Hepatocyte (in vitro differentiated cells): ENCODE measurements around the gene MIR17HG. TPM values are rescaled to one million over a fixed set of nuclear protein-coding genes. Genes with fewer than 3 reads are reported as not detected.

Source experiments
- DNase-seq: peaks from one replicate; pipeline ENCODE4 v3.0.0-alpha.2; 2016; ENCODE audit warnings: low spot score
- H2AFZ ChIP-seq: fragments of 200-600 bp; sonication (generic); 2 replicates; pipeline ENCODE4 v1.6.0; 2016; ENCODE audit warnings: antibody characterized with exemption, mild to moderate bottlenecking
- H3K27ac ChIP-seq: fragments of 200-600 bp; sonication (generic); 2 replicates; pipeline ENCODE4 v1.5.1; 2016; ENCODE audit warnings: mild to moderate bottlenecking
- H3K27me3 ChIP-seq: fragments of 200-600 bp; sonication (generic); 2 replicates; pipeline ENCODE4 v1.6.1; 2016
- H3K36me3 ChIP-seq: fragments of 200-600 bp; sonication (generic); replicated peaks from 2 replicates; pipeline ENCODE4 v1.5.1; 2016; ENCODE audit warnings: low read depth; ENCODE audit not compliant: insufficient read depth
- H3K4me1 ChIP-seq: fragments of 200-600 bp; sonication (generic); 2 replicates; pipeline ENCODE4 v1.5.1; 2016; ENCODE audit warnings: mild to moderate bottlenecking, moderate library complexity; ENCODE audit not compliant: insufficient read depth
- H3K4me2 ChIP-seq: fragments of 200-600 bp; sonication (generic); 2 replicates; pipeline ENCODE4 v1.6.0; 2016
- H3K4me3 ChIP-seq: fragments of 200-600 bp; sonication (generic); 2 replicates; pipeline ENCODE4 v1.5.1; 2016; ENCODE audit warnings: mild to moderate bottlenecking
- H3K79me2 ChIP-seq: fragments of 200-600 bp; sonication (generic); 2 replicates; pipeline ENCODE4 v1.6.0; 2017; ENCODE audit warnings: mild to moderate bottlenecking
- H3K9me2 ChIP-seq: fragments of 200-600 bp; sonication (generic); replicated peaks from 2 replicates; pipeline ENCODE4 v1.6.0; 2017; ENCODE audit warnings: mild to moderate bottlenecking; ENCODE audit not compliant: insufficient read depth
- H3K9me3 ChIP-seq: fragments of 200-600 bp; sonication (generic); 2 replicates; pipeline ENCODE4 v1.5.1; 2016; ENCODE audit warnings: low read depth, mild to moderate bottlenecking
- H4K20me1 ChIP-seq: fragments of 200-600 bp; sonication (generic); 2 replicates; pipeline ENCODE4 v1.6.0; 2016; ENCODE audit warnings: mild to moderate bottlenecking; ENCODE audit not compliant: insufficient read depth, poor library complexity, severe bottlenecking
- CTCF ChIP-seq: fragments of 200-600 bp; sonication (generic); IDR thresholded peaks from 2 replicates; pipeline ENCODE4 v1.5.1; 2016; ENCODE audit warnings: antibody characterized with exemption, mild to moderate bottlenecking; ENCODE audit not compliant: poor library complexity
- EZH2 ChIP-seq: fragments of 200-600 bp; sonication (generic); IDR thresholded peaks from 2 replicates; pipeline ENCODE4 v1.6.1; 2016; ENCODE audit warnings: antibody characterized with exemption, mild to moderate bottlenecking, borderline replicate concordance
- EZH2phosphoT487 ChIP-seq: fragments of 200-600 bp; sonication (generic); IDR thresholded peaks from one replicate; pipeline ENCODE4 v1.6.1; 2018; ENCODE audit warnings: antibody characterized with exemption, mild to moderate bottlenecking, low read depth, moderate library complexity; ENCODE audit not compliant: unreplicated experiment, severe bottlenecking
- WGBS: methylation state at CpG from one replicate; pipeline ENCODE4 v1.1.6; 2016; ENCODE audit warnings: low lambda C conversion rate; ENCODE audit errors: missing lambda C conversion rate; 5-methylcytosine and 5-hydroxymethylcytosine counted together
- polyA plus RNA-seq: library from polyadenylated mRNA; unstranded; fragments of >200 nt; fragmentation: Nextera tagmentation; extraction: Ambion mirVana; gene quantifications from 2 replicates; pipeline ENCODE4 v1.2.1, GENCODE V29; 2016
- total RNA-seq: library from RNA; depleted of rRNA; stranded (reverse); fragments of >200 nt; gene quantifications from 2 replicates; pipeline ENCODE4 v1.2.3, GENCODE V29; 2014

Gene MIR17HG
- total and polyA plus RNA-seq, 2 experiments from 2014 or later, result 2.6 to 8.4 TPM

GRCh38 chr13:91323349-91323748 lies 24.1 kb upstream of the MIR17HG start:
- no peak overlapping the region for H3K4me2 ChIP-seq
- no peaks in the 10 kb centered on the region for H3K36me3 ChIP-seq
- no peak overlapping the region for H3K27ac ChIP-seq
- H3K9me2 ChIP-seq, result no peaks in the 10 kb centered on the region
- no peak for DNase-seq
- H3K9me3 ChIP-seq, result no peaks in the 10 kb centered on the region
- no peaks in the 10 kb centered on the region for H3K4me1 ChIP-seq
- no peaks in the 10 kb centered on the region for H4K20me1 ChIP-seq
- no peak overlapping the region for H2AFZ ChIP-seq
- no peaks in the 10 kb centered on the region for H3K27me3 ChIP-seq
- no peak overlapping the region for H3K4me3 ChIP-seq
- 92% methylated on average over 3 of the region's 3 CpGs for WGBS
- no peaks in the 10 kb centered on the region for H3K79me2 ChIP-seq
- no peak for TF ChIP-seq EZH2phosphoT487
- no peak for TF ChIP-seq CTCF
- TF ChIP-seq EZH2, result no peak

GRCh38 chr13:91326146-91326545 lies 21.3 kb upstream of the MIR17HG start:
- Histone ChIP-seq H3K4me2 (no peak overlapping the region), H3K4me3 (no peak overlapping the region), H3K9me3 (no peaks in the 10 kb centered on the region), H3K4me1 (no peaks in the 10 kb centered on the region), H3K79me2 (no peaks in the 10 kb centered on the region), H3K27ac (no peak overlapping the region), H3K36me3 (no peaks in the 10 kb centered on the region), H4K20me1 (no peaks in the 10 kb centered on the region), H3K9me2 (no peaks in the 10 kb centered on the region), H2AFZ (no peak overlapping the region), H3K27me3 (no peaks in the 10 kb centered on the region)
- TF ChIP-seq CTCF (no peak), EZH2phosphoT487 (no peak), EZH2 (no peak)
- 86% methylated on average over 7 of the region's 7 CpGs for WGBS
- DNase-seq, result no peak

- no peaks in the 10 kb centered on the region for H3K27me3 ChIP-seq
- no peaks in the 10 kb centered on the region for H3K9me3 ChIP-seq
- H3K4me3 ChIP-seq, result no peak overlapping the region
- no peak overlapping the region for H3K27ac ChIP-seq
- H3K4me1 ChIP-seq, result no peaks in the 10 kb centered on the region
- H3K36me3 ChIP-seq, result no peaks in the 10 kb centered on the region
- 84% methylated on average over 1 of the region's 1 CpG for WGBS
- H3K4me2 ChIP-seq, result no peak overlapping the region
- no peaks in the 10 kb centered on the region for H4K20me1 ChIP-seq
- H3K79me2 ChIP-seq, result no peaks in the 10 kb centered on the region
- no peak overlapping the region for H2AFZ ChIP-seq
- DNase-seq, result no peak
- TF ChIP-seq EZH2phosphoT487 (no peak), CTCF (no peak), EZH2 (no peak)
- H3K9me2 ChIP-seq, result no peaks in the 10 kb centered on the region
Observed at GRCh38 chr13:91328726-91329125, 18.8 kb upstream of the MIR17HG start.

GRCh38 chr13:91329733-91330132 lies 17.8 kb upstream of the MIR17HG start:
- no peaks in the 10 kb centered on the region for H3K9me3 ChIP-seq
- no peak overlapping the region for H3K27ac ChIP-seq
- no peak overlapping the region for H3K4me2 ChIP-seq
- H3K4me1 ChIP-seq, result no peaks in the 10 kb centered on the region
- H4K20me1 ChIP-seq, result no peaks in the 10 kb centered on the region
- DNase-seq, result no peak
- TF ChIP-seq CTCF (no peak), EZH2phosphoT487 (no peak), EZH2 (no peak)
- no peak overlapping the region for H3K4me3 ChIP-seq
- H2AFZ ChIP-seq, result no peak overlapping the region
- H3K27me3 ChIP-seq, result no peaks in the 10 kb centered on the region
- H3K9me2 ChIP-seq, result no peaks in the 10 kb centered on the region
- no peaks in the 10 kb centered on the region for H3K36me3 ChIP-seq
- 100% methylated on average over 1 of the region's 1 CpG for WGBS
- H3K79me2 ChIP-seq, result no peaks in the 10 kb centered on the region
